ENCODE measurements around the gene TCF25.

Gene TCF25

DNA sequence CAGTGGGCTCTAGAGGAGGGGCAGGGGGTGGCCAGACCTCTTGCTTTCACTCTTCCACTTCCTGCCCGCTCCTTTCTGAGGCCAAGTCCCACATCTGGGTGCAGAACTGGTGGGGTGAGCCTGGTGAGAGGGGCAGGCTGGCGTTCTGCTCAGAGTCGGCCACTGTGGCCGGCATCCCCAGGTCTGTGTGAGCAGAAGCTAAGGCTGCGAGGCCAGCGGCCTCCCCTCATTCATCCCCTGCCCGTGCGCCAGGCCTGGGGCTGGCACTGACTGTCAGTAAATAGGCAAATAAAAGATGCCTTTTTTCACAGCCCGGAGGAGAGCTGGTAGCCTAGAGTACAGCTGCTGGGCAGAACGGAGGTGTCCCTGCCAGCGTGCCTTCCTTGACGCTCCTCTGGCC lies 76.4 kb downstream of the TCF25 start:
- no peak for DNase-seq

DNA sequence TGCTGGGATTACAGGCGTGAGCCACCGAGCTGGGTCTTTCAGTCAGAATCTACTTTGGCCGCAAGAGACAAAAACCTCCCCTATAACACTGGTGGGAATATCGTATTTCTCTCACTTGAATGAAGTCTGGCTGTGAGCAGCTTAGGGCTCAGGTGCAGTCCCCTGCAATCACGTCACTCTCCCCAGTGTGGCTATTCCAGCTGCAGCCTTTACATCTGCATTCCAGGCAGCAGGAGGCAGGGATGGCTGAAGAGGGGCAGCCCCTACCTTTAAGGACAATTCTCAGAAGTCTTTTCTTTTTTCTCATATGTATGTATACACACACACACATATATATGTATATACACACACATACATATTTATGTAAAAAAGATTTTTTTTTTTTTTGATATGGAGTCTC lies 78.1 kb downstream of the TCF25 start:
- DNase-seq = no peak

DNA sequence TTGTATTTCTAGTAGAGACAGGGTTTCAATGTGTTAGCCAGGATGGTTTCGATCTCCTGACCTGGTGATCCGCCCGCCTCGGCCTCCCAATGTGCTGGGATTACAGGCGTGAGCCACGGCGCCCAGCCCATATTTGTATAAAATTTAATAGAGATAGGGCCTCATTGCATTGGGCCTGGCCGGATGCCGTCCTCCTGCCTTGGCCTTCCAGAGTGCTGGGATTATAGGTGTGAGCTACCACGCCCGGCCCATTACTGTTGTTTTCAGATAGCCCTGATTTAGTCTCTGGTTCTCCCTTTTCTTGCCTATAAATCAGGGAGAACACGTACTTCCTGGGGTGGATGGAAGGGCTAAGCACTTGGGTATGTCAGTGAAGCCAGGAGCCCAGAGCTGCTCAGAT lies 78.7 kb downstream of the TCF25 start:
- no peak for DNase-seq

DNA sequence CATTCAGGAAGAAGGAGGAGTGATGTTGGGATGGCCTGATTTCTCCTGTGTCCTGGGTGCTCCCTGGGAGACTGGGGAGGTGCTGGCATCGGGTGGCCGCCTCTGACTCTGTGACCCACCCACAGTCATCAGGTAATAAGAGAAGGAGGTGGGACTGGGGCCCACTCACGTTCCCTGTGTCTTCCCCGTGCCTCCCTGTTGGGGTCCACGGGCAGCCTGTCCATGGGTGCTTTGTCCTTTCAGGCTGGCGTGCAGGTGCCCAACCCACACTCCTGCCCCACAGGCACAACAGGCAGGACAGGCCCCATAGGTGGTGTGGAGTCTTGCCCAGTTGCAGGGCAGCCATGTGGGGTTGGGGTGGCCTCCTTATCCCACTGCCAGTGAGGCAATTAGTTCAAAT lies 79.2 kb downstream of the TCF25 start:
- DNase-seq = no peak

DNA sequence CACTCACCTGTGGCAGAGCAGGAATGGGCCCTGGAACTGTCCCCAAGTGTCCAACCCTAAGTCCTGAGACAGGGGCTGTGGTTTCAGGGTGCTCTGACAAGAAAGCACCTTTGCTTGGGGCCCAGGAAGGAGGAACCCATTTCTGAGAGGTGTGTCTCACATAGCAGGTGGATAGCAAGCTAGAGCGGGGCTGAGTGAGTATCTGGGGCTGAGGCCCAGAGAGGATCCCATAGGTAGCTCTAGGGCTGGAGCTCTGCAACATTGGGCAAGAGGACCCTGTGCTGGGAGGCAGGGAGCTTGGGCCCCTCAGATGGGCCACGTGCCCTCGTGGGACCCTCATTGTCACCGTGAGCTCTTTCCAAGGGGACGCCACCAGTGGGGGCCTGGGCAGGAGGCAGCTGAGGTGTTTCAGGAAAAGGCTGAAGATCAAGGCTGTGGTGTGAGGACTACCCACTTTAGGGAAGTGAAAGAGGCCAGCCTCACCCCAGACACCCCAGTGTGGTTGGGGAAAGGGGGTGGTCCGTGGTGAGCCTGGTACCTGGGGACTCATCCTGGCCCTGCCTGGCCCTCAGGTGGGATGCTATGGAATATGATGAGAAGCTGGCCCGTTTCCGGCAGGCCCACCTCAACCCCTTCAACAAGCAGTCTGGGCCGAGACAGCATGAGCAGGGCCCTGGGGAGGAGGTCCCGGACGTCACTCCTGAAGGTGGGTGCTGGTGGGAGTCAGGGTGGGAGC lies 80.4 kb downstream of the TCF25 start:
- DNase-seq = no peak

DNA sequence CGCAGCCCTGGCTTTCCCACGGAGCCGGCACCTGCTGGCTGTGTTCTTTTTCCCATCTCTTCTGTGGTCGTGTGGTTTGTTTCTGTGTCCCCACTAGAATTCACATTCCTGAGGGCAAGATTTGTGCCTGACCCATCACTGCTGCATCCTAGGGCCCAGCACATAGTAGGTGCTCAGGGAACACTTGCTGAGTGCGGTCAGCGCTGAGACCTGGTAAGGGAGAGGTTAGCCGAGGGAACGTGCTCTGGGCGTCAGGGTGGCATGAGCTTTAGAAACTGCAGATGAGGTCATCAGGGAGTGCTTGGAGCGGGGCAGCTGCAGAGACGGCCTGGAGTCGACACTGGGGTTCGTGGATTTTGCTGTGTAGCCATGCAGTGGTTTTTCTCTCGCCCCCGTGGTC lies 81.1 kb downstream of the TCF25 start:
- no peak for DNase-seq

DNA sequence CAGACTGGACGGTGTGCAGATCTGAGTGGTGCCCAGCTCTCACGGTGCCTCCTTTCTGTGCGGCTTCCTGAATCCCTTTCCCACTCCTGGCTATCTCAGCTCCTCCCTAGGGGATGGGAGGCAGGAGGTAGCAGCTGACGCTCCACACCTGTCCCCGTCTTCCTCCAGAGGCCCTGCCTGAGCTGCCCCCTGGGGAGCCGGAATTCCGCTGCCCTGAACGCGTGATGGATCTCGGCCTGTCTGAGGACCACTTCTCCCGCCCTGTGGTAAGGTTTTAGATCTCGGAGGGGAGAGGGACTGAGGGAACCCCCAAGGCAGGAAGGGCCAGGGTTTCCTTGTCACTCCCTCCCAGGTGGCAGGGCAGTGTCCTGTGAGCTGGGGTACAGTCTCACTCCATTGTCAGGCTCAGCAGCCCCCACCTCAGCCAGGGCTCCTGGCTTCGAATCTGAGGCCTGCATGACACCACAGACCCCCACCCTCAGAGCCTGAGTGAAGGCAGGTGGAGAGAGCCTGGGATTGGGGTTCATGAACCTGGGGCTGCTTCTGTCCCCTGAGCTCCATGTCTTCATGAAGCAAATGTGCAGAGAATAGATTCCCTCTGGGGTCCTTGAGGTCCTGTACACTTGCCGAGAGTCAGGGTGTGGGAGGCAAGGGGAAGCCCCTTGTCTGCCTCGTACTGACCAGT lies 81.8 kb downstream of the TCF25 start:
- no peak for DNase-seq

DNA sequence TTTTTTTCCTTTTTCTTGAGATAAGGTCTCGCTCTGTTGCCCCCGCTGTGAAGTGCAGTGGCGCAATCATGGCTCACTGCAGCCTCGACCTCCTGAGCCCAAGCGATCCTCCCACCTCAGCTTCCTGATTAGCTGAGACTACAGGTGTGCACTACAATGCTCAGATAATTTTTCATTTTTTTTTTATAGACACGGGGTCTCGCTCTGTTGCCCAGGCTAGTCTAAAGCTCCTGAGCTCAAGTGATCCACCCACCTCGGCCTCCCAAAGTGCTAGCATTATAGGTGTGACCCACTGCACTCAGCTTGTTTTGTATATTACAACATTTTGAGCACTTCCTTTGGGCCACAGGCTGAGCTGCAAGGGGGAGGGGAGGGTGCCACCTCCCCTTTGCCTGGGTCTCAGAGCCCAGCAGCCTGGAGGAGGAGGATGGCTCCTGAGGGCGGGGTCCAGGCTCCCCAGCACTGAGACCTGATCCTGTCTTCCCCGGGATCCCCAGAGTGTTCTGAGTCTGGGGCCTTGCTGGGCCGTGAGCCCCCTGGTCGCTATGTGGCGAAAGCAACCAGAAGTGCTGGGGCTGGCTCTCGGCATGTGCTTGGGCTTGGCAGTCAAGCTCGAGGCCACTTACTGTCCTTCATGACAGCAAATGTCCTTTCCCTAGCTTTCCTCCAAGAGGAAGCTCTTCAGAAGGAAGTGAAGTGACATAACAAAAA lies 83.3 kb downstream of the TCF25 start:
- DNase-seq = no peak

DNA sequence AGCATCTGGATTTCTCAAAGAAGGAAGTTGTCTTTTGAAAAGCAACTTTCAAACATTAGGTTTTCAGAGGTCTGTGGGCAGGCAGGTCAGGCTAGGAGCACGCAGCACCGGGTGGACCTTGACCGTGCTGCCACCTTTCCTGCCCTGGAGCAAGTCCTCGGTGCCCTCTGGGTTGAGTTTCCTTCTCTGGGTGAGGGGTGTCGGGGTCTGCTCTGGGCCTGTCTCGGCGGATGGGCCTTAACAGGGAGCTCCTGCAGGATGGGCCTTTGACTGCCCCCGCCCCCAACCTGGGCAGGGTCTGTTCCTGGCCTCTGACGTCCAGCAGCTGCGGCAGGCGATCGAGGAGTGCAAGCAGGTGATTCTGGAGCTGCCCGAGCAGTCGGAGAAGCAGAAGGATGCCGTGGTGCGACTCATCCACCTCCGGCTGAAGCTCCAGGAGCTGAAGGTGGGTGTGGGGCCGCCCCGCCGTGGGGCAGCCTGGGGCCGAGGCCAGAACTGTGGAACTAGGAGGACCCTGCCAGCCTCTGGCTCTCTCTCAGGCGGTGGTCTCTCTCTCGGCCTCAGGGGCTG lies 83.9 kb downstream of the TCF25 start:
- no peak for DNase-seq

DNA sequence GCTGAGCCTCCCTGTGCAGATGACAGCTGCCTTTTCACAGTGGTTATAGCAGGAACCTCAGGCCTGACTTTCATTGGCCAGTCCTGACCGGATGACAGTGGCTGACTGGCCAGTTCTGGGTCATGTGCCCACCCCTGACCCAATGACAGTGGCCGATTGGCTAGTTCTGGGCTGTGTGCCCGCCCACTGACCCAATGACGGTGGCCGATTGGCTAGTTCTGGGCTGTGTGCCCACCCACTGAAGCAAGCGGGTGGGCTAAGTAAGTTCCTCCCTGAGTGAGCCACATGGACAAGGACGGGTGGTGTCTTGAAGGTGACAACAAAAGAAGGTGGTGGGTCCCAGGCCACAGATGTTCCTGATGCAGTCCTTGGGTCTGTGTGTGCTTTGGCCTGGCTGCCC lies 84.7 kb downstream of the TCF25 start:
- no peak for DNase-seq

DNA sequence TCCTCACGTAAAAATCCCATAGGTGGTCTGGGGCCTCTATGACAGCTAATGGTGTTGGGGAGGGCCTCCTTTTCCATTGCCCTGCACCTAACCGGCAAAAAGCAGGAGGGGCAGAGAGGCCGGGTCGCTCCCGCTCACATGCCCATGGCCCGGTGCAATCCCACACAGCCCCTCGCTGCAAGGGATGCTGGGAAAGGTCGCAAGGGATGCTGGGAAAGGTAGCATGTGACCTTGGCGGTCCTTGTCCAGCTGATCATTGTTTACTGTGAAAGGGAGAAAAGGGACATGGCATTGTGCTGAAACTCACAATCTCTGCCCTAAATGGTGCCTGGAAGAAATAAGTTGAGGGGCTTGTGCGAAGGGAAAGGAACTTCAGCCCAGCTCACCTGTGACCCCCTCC lies 85.2 kb downstream of the TCF25 start:
- DNase-seq = no peak

DNA sequence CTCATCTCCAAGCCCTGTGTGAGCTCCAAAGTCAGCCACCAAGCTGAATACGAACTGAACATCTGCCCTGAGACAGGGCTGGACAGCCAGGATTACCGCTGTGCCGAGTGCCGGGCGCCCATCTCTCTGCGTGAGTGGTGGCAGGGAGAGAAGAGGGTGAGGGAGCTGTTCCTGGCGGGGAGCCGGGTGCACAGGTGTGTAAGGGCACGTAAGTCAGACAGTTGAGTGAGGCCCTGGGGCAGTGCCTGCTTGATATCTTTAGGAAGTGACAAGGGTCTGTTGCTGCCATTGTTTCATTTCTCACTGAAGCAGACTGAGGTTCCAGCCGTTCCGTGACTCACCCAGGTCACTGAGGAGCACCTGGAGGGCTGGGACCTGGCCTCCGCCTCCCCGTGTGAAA lies 87.6 kb downstream of the TCF25 start:
- DNase-seq = no peak
